SK-N-SH treated with all-trans-retinoic acid at 6 μM for 48 hours (cell line): ENCODE data around the gene MRPL19.

ENCODE experiments used
- ARNTL ChIP-seq: fragments of 450-650 bp; formaldehyde crosslinking; IDR thresholded peaks from 2 replicates; pipeline ENCODE4 v1.5.0; 2020; ENCODE audit warnings: low read depth, mild to moderate bottlenecking, moderate library complexity, borderline replicate concordance
- BACH2 ChIP-seq: fragments of 250-450 bp; sonication (Bioruptor Pico); IDR thresholded peaks from 2 replicates; pipeline ENCODE4 v1.9.0; 2021; ENCODE audit warnings: mild to moderate bottlenecking, borderline replicate concordance
- CSRNP3 ChIP-seq: fragments of 250-450 bp; sonication (Bioruptor Pico); IDR thresholded peaks from 2 replicates; pipeline ENCODE4 v1.5.1; 2021; ENCODE audit warnings: mild to moderate bottlenecking, moderate library complexity
- PPARA ChIP-seq: fragments of 250-450 bp; sonication (Bioruptor Pico); IDR thresholded peaks from 2 replicates; pipeline ENCODE4 v1.5.0; 2020; ENCODE audit warnings: mild to moderate bottlenecking, borderline replicate concordance
- RARB ChIP-seq: fragments of 250-450 bp; sonication (Bioruptor Pico); IDR thresholded peaks from 2 replicates; pipeline ENCODE4 v1.8.0; 2021; ENCODE audit warnings: mild to moderate bottlenecking, moderate library complexity
- SNAI2 ChIP-seq: fragments of 250-450 bp; sonication (Bioruptor Pico); IDR thresholded peaks from 2 replicates; pipeline ENCODE4 v1.5.0; 2020; ENCODE audit warnings: mild to moderate bottlenecking, moderate library complexity
- TOX ChIP-seq: fragments of 250-450 bp; sonication (Bioruptor Pico); IDR thresholded peaks from 2 replicates; pipeline ENCODE4 v1.8.0; 2021; ENCODE audit warnings: mild to moderate bottlenecking, moderate library complexity, borderline replicate concordance
- TSHZ2 ChIP-seq: fragments of 250-450 bp; sonication (Bioruptor Pico); IDR thresholded peaks from 2 replicates; pipeline ENCODE4 v1.5.0; 2020; ENCODE audit warnings: mild to moderate bottlenecking, moderate library complexity
- ZFP3 ChIP-seq: fragments of 250-450 bp; sonication (Bioruptor Pico); IDR thresholded peaks from 2 replicates; pipeline ENCODE4 v1.5.0; 2020; ENCODE audit warnings: mild to moderate bottlenecking, moderate library complexity
- ZNF70 ChIP-seq: fragments of 450-650 bp; formaldehyde crosslinking; IDR thresholded peaks from 2 replicates; pipeline ENCODE4 v1.5.0; 2020; ENCODE audit warnings: mild to moderate bottlenecking, moderate library complexity

- no peak for TF ChIP-seq BACH2 (CRISPR knock-in tag)
- TF ChIP-seq ZNF70 (CRISPR knock-in tag): no peak
- no peak for TF ChIP-seq RARB (CRISPR knock-in tag)
- TF ChIP-seq TOX (CRISPR knock-in tag): no peak
- TF ChIP-seq ARNTL: no peak
- no peak for TF ChIP-seq ZFP3
- TF ChIP-seq TSHZ2 (CRISPR knock-in tag): no peak
- TF ChIP-seq SNAI2: no peak
- no peak for TF ChIP-seq CSRNP3 (CRISPR knock-in tag)
- no peak for TF ChIP-seq PPARA (CRISPR knock-in tag)
Measured at GRCh38 chr2:75676464-75676863, 29.9 kb downstream of the MRPL19 start.
